ENCODE data around the gene KRAS.

GRCh38 chr12:25269701-25270100 lies 19.0 kb upstream of the KRAS start:
- TF ChIP-seq CTCF (conservative IDR thresholded peaks at IDR 0.05; ENCODE audit: low read depth, low read length), result no peak
- no peak for TF ChIP-seq EZH2 (IDR thresholded peaks at IDR 0.05; ENCODE audit: low read length, unreplicated experiment)

Measured in PC-3 (cell line).